ENCODE results near the gene MAGI1.

GRCh38 chr3:65972765-65973164, 66.0 kb downstream of the MAGI1 start:
- TF ChIP-seq GATA2 (IDR thresholded peaks at IDR 0.05; ENCODE audit: low read depth, low read length) = no peak
- TF ChIP-seq GATA3 (IDR thresholded peaks at IDR 0.05; ENCODE audit: low read depth, low read length) = no peak

All from SH-SY5Y (cell line).